22Rv1 (cell line): ENCODE results near the gene KCTD3.

Experiments used
- H3K27ac ChIP-seq: fragments of 450-650 bp; 2 replicates; pipeline ENCODE4 v1.5.1; 2017
- ZFX ChIP-seq: fragments of 450-650 bp; IDR thresholded peaks from 2 replicates; pipeline ENCODE4 v1.6.1; 2017; ENCODE audit warnings: antibody characterized with exemption, borderline replicate concordance
- TF ChIP-seq, protein P1 (sequence below): fragments of 450-650 bp; IDR thresholded peaks from 2 replicates; pipeline ENCODE4 v1.5.1; 2017; ENCODE audit warnings: mild to moderate bottlenecking

The KCTD3 gene

GRCh38 chr1:215526846-215527151 is 40.3 kb upstream of the KCTD3 start:
- no peak for TF ChIP-seq ZFX
- TF ChIP-seq, protein P1, sequence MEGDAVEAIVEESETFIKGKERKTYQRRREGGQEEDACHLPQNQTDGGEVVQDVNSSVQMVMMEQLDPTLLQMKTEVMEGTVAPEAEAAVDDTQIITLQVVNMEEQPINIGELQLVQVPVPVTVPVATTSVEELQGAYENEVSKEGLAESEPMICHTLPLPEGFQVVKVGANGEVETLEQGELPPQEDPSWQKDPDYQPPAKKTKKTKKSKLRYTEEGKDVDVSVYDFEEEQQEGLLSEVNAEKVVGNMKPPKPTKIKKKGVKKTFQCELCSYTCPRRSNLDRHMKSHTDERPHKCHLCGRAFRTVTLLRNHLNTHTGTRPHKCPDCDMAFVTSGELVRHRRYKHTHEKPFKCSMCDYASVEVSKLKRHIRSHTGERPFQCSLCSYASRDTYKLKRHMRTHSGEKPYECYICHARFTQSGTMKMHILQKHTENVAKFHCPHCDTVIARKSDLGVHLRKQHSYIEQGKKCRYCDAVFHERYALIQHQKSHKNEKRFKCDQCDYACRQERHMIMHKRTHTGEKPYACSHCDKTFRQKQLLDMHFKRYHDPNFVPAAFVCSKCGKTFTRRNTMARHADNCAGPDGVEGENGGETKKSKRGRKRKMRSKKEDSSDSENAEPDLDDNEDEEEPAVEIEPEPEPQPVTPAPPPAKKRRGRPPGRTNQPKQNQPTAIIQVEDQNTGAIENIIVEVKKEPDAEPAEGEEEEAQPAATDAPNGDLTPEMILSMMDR = peak; percentile 47
- no peak overlapping the region for H3K27ac ChIP-seq

- no peak overlapping the region for H3K27ac ChIP-seq
- no peak for TF ChIP-seq ZFX
- TF ChIP-seq, protein P1 = no peak
Observed at GRCh38 chr1:215529111-215529510, 38.0 kb upstream of the KCTD3 start.

GRCh38 chr1:215529571-215529970 is 37.5 kb upstream of the KCTD3 start:
- H3K27ac ChIP-seq = no peak overlapping the region
- TF ChIP-seq ZFX = no peak
- TF ChIP-seq, protein P1 = no peak

GRCh38 chr1:215530401-215530984 is 36.6 kb upstream of the KCTD3 start:
- no peak overlapping the region for H3K27ac ChIP-seq
- no peak for TF ChIP-seq ZFX
- TF ChIP-seq, protein P1 = no peak

DNA sequence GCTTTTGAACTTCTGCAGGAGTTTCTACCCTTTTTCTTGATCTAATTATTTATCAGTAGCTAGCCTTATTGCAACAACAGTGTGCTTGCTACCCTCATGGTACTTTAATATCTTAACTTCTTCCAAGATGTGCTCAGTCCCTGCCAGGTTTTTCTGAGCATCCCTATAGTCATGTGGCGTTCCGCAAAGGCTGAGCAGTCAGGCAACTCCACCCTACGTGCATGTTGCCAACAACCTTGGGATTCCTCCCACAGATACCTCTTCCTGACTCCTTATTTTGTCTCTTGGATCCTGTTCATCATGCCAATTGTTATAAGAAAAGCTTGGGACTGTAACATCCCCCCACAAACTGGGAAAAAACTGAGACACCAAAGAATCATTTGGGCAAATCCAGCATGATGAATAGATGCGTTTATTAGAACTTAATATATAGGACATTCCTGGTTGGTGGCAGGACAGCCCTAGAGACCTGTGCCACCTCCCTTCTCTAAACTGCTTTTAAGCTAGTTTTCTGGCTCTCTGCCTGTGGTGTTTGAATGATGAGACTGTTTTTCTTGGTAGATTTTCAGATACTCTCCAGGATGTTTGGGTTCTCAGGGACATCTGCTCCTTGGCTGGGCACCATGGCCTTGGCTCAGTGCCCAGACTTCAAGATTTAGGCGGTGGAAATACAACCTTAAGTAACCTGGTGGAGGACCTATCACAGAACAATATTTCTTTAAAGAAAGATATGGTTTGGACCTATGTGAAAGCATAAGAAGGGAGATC is 27.1 kb upstream of the KCTD3 start:
- H3K27ac ChIP-seq = no peak overlapping the region
- no peak for TF ChIP-seq ZFX
- TF ChIP-seq, protein P1 = no peak

- no peak overlapping the region for H3K27ac ChIP-seq
- TF ChIP-seq ZFX = no peak
- TF ChIP-seq, protein P1 = no peak
Observed at GRCh38 chr1:215542301-215542700, 24.8 kb upstream of the KCTD3 start.

DNA sequence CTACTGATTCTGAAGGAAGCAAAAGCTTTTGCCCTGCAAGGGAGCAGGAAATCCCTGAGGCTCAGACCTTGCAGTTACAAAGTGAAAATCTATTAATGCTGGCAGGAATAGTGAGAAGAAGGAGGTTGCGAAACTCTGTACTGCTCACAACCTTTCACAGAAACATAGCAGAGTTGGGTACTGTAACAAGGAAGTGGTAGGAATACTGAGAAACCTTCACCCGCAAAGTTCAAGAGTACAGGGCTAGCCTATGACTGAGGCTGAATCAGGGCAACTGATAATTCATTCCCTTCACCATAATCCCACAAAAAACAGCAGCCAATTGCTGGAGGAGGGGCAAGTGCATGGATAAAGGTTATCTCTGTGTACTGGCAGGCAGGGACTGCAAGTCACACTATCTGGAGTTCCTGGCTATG is 23.9 kb upstream of the KCTD3 start:
- no peak overlapping the region for H3K27ac ChIP-seq

More for the DNA sequence above, 23.9 kb upstream of the KCTD3 start:
- TF ChIP-seq, protein P1 = no peak
